ENCODE data around the gene PARVA.

PARVA gene

GRCh38 chr11:12376259-12377081, 901 bp upstream of the PARVA start:
- no peak for DNase-seq (ENCODE audit: low read depth in 1 of 2, low spot score in 1 of 2)

DNA sequence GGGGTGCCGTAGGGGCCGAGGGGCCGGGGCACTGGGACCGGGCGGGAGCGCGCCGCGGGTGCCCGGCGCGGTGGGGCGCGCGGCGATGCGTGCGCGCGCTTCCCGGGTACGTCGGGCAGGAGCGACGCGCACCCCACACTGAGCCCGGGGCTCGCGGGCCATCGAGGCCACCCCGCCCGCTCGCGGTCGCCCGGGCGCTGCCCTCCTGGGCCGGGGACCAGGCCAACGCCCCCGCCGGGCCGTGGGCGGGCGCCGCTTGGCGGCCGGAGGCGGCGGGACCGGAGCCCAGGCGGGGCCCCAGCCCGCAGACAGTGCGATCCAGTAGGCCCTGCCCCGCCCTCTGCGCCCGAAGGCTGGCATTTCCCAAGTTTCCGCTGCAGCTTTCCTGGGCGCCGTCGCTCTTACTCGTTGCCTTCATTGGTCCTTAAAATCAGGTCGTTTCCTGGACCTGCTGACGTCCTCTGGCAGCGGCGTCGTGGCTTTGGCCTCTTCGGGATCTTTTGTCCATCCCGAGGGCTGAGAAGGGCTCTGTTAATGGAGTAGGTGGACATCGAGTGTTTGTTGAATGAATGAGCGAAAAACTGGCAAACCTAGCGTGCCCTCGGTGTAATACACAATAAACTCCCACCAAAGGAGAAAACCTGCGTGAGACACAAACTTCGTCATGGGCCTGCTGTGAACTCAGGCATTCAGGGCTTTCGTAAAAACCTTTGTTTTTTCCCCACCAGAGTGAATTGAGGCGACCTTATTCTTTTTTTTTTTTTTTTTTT, 638 bp downstream of the PARVA start:
- DNase-seq (ENCODE audit: low read depth in 1 of 2, low spot score in 1 of 2), result no peak

DNA sequence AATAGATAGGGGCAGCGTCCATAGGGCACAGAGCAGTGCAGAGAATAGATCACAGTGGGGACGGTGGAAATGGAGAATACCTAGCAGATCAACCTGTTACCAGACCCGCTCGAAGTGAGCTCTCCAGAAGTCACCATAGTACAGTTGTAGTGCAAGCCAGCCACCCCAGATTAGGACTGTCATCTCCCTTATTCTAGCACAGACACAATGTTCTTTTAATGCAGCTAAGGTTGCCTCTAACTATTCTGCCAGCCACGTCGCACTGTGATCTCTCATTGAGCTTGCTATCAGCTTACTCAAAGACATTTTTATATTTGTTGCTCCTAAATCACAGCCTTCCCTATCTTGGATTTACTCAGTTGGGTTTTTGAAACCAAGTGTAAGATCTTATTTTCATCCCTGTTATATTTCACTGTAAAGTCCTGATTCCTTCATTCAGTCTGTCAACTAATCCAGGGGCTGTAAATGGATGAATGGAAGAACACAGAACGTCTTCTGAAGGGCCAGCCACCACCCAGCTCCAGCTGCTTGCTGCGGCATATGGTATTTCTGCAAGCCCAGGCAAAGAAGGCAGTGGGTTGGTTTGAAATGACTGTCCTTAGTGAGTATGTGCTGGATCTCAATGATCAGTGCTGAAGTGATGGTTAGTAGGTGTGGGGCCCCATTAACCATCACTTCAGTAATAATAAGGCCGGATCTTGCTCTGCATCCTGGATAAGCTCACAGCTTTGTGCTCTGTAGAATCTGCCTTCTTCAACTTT, 3.4 kb downstream of the PARVA start:
- no peak for DNase-seq (ENCODE audit: low read depth in 1 of 2, low spot score in 1 of 2)

GRCh38 chr11:12381875-12382274, 4.5 kb downstream of the PARVA start:
- DNase-seq (ENCODE audit: low read depth in 1 of 2, low spot score in 1 of 2), result no peak

- no peak for DNase-seq (ENCODE audit: low read depth in 1 of 2, low spot score in 1 of 2)
Observed at GRCh38 chr11:12382451-12382850, 5.1 kb downstream of the PARVA start.

GRCh38 chr11:12386309-12386708, 8.9 kb downstream of the PARVA start:
- no peak for DNase-seq (ENCODE audit: low read depth in 1 of 2, low spot score in 1 of 2)

DNA sequence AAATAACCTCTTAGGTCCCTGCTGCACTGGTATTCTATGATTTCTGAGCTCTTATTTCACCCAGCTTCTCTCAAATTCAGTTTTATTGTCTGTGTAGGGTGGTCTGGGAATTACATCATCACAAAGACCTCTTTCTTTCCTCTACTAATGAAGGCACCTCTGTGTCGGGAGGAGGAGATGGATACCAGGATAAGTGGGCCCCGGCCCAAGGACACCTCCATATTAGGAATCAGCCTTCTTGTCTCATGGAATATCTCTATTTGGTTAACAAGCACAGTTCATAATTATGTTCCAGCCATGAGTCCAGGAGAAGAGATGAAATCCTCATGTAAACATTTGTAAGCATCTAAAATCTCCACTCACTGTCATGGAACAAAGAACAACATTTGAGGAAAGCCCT, 9.4 kb downstream of the PARVA start:
- DNase-seq (ENCODE audit: low read depth in 1 of 2, low spot score in 1 of 2), result no peak

DNA sequence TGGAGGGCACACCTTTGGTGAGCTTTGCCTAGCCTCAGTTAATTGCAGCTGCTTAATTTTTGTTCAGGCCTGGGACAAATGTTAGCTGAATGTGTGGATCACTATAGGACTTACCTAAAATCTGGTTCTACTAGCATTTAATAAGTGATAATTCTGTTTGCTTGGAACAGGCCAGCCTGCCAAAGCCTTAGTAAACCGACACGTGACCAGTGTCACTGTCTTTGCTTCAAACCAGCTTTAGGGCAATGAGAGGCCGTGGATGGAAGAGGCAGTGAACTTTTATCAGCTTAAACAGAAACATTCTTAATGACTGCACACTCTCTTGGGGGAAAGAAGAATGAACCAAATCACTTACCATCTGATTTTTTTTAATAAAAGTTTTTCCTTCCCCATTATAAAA, 10.8 kb downstream of the PARVA start:
- no peak for DNase-seq (ENCODE audit: low read depth in 1 of 2, low spot score in 1 of 2)

DNA sequence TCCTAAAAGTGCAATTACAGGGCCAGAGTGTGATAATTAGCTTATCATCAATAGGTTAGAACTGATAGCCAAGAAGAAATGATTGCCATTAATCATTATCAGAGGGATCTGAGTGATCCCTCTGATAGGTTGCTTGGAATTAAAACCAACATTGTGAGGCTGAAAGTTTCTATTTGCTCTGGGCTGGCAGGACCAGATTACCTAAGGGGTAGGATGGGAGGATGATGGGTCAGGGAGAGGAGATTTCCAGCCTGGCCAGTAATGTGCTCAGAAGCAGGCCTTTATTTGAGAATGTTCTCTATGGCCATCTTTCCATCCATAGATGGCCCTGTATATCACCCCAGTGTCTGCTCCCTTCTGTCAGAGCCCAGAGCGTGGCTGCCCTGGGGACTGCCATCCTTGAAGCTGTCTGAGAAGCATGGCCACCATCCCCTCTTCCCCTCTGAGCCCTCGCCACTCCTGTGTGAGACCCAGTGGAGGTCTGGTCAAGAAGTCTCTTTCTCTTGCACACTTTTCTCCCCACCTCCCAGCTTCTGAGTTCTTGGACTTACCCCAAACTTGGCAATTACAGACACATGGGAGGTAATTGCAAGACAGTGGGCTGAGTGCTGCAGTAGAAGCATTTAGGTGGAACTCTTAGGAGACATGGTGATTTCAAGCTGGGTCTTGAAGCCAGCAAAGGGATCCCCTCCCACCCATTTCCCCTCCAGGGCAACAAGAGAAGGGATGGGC, 11.7 kb downstream of the PARVA start:
- no peak for DNase-seq (ENCODE audit: low read depth in 1 of 2, low spot score in 1 of 2)

- no peak for DNase-seq (ENCODE audit: low read depth in 1 of 2, low spot score in 1 of 2)
Observed at GRCh38 chr11:12389676-12390657, 12.6 kb downstream of the PARVA start.

- DNase-seq (ENCODE audit: low read depth in 1 of 2, low spot score in 1 of 2), result no peak
Observed at GRCh38 chr11:12390687-12391110, 13.3 kb downstream of the PARVA start.

DNA sequence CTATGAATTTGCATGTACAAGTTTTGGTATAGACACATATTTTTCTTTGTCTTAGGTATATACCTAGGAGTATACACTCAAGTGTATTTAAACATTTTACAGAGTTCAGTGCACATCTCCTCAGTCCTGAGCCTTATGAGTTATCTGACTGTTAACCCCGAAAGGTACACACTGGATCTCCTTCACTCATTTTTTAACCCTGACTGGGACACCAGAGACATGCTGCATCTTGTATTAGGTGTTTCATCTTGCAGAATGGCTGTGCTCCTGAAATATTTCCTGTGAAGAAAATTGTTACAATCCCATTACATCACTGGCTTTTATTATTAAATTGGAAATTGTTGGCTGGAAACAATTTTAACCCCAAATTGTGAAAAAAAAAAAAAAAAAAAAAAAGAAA, 15.3 kb downstream of the PARVA start:
- DNase-seq (ENCODE audit: low read depth in 1 of 2, low spot score in 1 of 2), result no peak

DNA sequence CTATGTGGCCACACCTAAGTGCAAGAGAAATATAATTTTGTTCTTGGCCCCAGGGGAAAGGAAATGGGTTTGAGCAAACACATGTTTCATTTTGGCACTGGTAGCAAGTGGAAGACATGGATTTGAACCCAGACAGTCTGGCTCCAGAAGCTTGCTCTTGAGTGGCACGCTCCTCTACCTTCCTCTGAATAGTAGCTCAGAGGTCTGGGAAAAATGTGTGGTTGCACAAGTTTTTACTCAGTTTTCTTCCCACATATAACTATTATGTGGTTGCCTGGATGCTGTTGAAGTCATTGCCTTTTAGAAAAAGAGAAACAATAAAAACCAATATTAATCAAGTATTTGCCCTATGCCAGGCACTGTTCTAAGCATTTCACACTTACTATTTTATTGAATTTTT, 16.3 kb downstream of the PARVA start:
- no peak for DNase-seq (ENCODE audit: low read depth in 1 of 2, low spot score in 1 of 2)

DNA sequence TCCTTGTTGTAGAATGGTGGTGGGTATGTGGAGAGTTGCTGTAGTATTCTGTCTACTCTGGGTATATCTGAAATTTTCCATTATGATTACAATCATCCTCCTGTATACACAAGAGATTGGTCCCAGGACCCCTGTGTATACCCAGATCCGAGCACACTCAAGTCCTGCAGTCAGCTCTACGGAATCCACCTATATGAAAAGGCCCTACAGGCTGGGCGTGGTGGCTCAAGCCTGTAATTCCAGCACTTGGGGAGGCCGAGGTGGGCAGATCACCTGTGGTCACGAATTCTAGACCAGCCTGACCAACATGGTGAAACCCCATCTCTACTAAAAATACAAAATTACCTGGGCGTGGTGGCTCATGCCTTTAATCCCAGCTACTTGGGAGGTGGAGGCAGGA, 17.2 kb downstream of the PARVA start:
- no peak for DNase-seq (ENCODE audit: low read depth in 1 of 2, low spot score in 1 of 2)

DNA sequence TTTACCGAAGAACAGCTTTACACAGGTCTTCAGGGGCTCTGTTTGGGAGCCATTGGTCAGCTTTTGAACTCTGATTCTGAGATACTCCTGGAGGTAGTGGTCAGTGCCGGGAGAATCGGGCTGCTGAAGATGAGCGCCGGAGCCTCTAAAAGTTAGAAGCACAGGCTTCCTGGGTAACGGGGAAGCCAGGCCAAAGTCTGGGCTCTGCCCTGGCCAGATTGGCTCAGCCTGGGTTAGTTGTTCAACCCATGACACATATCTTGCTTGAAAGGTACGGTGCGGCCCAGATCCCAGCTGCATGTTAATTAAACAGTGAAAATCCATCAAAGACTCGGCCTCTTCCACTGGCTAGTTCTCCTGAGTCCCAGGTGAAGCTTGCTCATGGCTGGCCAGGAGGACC, 18.0 kb downstream of the PARVA start:
- DNase-seq (ENCODE audit: low read depth in 1 of 2, low spot score in 1 of 2), result no peak

GRCh38 chr11:12397931-12398334, 20.6 kb downstream of the PARVA start:
- no peak for DNase-seq (ENCODE audit: low read depth in 1 of 2, low spot score in 1 of 2)

DNA sequence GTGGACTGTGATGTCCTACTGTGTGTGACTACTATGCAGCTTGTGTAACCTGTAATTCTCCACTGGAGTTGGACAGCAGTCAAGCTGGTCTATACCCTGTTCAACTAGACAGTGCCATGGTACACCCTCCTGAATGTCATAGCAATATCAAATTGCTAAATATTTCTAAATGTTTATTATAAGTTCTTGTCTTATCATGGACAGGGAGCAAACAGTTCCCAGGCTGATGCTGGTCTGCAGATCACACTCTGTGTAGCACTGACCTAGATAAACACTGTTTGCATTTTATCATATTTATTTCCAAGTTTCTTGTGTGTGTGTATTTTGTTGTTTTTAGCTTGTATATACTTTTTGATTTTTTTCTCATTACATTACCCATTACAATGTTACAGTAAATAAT, 22.0 kb downstream of the PARVA start:
- DNase-seq (ENCODE audit: low read depth in 1 of 2, low spot score in 1 of 2), result no peak

- DNase-seq (ENCODE audit: low read depth in 1 of 2, low spot score in 1 of 2), result no peak
Observed at GRCh38 chr11:12402025-12402424, 24.7 kb downstream of the PARVA start.

DNA sequence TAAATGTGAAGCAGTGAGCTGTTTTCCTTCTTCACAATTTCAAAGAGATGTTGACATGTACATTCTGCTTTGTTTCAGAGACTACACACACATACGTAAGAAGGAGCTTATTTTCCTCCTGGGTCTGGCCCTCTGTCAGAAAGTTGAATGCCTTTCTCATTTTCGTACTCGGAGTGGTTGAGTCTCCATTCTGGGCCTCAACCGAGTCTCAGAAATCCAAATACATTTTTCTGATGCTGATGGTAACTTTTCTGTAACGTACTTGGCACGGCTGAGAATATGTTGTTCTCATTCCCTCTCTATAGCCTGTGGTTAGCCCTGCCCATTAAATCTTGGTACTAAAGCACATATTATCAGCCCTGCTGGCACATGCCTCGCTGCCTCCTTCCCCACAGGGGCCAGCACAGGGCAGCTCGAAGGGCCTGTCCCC, 25.3 kb downstream of the PARVA start:
- DNase-seq (ENCODE audit: low read depth in 1 of 2, low spot score in 1 of 2), result no peak
